ENCODE data around the gene UGT1A5.

DNA sequence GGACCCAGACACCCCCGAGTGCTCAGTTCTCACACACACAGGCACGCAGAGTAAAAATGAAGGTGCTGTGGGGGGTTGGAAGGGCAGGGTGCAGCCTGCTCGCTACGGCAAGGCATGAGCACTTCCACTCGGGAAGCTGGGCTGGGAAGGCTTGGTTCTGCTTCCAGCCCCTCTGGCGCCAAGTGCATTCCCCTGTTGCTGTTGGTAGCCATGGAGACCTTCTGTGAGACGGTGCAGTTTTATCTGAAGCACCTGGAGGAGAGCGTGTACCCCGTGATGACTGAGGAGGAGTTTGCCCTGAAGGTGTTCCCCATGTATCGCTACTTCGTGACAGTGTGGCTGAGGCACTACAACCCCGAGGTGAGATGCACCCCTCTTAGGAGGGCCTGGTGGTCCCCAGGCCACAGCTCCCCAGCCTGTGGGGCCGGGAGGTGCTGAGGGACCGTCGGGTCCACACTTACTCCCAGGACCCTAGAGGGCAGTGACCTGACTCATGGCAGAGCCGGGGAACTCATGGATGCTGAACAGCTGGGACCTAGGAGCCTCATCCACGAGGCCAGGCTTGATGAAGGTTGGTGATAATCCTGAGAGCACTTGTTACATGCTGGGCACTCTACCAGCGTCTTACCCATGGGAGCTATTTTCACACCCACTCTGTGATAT lies 80.9 kb downstream of the UGT1A5 start:
- TF ChIP-seq, protein P1, sequence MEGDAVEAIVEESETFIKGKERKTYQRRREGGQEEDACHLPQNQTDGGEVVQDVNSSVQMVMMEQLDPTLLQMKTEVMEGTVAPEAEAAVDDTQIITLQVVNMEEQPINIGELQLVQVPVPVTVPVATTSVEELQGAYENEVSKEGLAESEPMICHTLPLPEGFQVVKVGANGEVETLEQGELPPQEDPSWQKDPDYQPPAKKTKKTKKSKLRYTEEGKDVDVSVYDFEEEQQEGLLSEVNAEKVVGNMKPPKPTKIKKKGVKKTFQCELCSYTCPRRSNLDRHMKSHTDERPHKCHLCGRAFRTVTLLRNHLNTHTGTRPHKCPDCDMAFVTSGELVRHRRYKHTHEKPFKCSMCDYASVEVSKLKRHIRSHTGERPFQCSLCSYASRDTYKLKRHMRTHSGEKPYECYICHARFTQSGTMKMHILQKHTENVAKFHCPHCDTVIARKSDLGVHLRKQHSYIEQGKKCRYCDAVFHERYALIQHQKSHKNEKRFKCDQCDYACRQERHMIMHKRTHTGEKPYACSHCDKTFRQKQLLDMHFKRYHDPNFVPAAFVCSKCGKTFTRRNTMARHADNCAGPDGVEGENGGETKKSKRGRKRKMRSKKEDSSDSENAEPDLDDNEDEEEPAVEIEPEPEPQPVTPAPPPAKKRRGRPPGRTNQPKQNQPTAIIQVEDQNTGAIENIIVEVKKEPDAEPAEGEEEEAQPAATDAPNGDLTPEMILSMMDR (IDR thresholded peaks at IDR 0.05): no peak
- TF ChIP-seq EZH2 (IDR thresholded peaks at IDR 0.05) (no peak), EZH2phosphoT487 (IDR thresholded peaks at IDR 0.05) (no peak)

Data from neural progenitor cell (in vitro differentiated cells).